GM23248 (cell line): Measurements from ENCODE around the gene NRF1.

Experiments used
- EZH2 ChIP-seq: fragments of 200-600 bp; sonication (generic); IDR thresholded peaks from 2 replicates; pipeline ENCODE4 v1.6.1; 2018; ENCODE audit warnings: antibody characterized with exemption, mild to moderate bottlenecking; ENCODE audit not compliant: insufficient read depth, poor library complexity, severe bottlenecking
- EZH2phosphoT487 ChIP-seq: fragments of 200-600 bp; sonication (generic); IDR thresholded peaks from 2 replicates; pipeline ENCODE4 v1.6.1; 2018; ENCODE audit warnings: antibody characterized with exemption, moderate library complexity, mild to moderate bottlenecking, low read depth; ENCODE audit not compliant: insufficient read depth

DNA sequence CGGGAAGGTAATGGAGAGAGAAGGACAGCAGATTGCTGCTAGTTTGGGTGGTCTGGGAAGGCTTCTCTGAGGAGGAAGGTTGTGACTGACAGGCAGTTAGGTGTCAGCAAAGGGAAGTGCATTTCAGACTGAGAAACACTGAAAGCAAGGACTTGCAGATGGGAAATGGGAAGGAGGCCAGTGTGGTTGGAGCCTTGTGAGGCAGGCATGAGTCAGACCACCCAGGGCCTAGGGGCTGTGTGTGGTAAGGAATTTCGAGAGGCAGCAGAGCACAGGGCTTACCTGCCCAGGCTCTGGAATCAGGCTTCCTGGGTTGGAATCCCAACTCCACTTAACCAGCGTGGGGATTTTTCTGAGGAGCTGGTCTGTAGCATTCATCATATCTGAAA lies 53.5 kb downstream of the NRF1 start:
- TF ChIP-seq EZH2 = no peak
- no peak for TF ChIP-seq EZH2phosphoT487
